ENCODE data around the gene SKAP1.
A peak's percentile ranks its signal among the peaks of the same experiment; 100 is the strongest.

The SKAP1 gene

DNA sequence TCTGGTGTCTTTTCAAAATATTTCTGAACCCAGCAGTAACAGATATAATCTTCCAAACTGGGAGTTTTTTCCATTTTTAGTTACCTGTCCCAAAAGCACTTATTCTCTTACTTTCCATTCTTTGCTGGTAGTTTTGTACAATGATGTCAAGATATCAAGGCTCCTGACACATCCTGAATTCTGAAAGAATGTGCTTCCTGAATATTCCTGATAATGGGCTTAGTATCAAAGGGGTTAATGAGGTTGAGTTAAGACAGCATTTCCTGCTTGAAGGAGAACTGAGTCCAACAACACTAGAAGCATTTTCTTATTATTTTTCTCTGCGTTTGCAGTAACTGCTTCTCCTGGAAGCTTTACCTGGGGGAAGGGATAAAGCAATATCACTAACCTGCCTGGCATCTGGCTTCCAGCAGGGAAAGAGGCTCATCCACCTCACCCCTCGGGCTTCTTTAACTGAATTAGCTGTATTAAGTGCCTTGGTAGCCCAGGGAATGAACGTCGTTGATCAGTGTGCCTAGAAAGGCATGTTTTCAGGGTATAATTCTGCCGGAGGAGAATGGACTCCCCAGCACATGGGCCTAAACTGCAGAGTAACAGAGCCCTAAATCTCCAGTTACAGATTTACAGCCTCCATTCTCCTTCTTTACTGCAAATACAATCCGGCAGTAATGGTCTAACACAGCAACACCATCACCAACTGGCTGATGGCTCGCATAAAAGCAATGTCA is 188.1 kb downstream of the SKAP1 start:
- peak; percentile 38 for DNase-seq (ENCODE audit: low spot score)

DNA sequence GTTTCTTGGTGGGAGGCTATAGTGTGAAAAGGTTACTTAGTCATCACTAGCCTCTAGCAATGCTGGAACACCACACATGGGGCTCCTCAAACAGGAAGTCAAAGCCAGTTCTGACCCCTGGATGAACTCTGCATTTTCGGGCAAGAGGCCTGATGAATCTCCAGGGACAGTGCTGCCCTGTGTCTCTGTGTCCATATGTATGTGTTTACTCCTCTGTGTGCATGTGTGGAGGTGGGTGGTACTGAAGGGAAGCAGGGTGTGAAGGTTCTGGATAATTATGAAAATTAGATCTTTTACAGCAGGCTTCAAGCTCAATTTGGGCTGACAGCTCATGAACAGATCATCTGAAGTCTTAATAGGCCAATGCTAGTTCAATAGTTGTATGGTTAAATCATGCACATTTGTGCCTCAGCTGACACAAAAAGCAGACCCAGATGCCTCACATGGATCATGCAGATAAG is 188.9 kb downstream of the SKAP1 start:
- DNase-seq (ENCODE audit: low spot score): peak; percentile 93

DNA sequence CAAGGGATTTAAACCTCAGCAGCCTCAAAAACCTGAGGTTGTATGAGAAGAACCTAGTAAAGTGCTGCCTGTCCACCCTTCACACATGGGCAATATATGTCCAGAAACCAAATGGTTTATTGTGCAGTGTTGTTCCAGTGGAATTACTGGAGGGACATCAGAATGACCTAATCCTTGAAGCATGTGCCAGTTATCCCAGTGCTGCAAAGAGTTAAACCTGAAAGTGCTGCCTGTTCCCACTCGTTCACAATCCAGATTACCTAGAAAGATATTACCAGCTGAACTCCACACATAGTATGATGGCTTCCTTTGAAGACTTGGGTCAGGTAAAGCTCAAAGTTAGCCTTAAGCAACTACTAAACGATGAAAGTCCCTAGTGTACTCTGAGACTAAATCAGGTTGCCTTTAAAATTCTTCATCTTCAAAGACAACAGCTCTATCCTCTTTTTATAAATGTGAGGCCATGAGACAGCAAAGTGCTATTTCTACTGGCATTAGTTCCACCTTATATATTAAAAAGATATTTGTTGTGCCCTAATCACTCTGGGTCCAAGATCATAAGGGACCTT is 189.4 kb downstream of the SKAP1 start:
- peak; percentile 84 for DNase-seq (ENCODE audit: low spot score)

- DNase-seq (ENCODE audit: low spot score): no peak
These were observed 189.9 kb downstream of the SKAP1 start for GRCh38 chr17:48240122-48240521.

DNA sequence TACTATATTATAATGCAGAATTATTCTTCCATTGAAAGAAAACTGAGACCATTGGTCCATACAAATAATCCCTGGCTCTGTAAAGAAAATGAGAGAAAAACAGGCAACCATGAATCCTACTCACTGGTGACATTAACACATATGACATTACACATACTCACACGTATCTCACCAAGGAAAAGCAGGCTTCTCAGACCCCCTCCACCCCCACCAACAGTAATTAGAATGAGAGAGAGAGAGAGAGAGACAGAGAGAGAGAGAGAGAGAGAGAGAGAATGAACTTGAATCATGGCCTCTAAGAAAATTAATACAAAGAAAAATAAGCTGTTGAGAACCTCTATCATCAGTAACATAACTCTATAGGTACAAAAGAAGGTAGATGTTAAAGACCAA is 190.4 kb downstream of the SKAP1 start:
- no peak for DNase-seq (ENCODE audit: low spot score)

GRCh38 chr17:48238933-48239602 is 190.9 kb downstream of the SKAP1 start:
- DNase-seq (ENCODE audit: low spot score): no peak

- DNase-seq (ENCODE audit: low spot score): no peak
These were observed 192.6 kb downstream of the SKAP1 start for GRCh38 chr17:48237456-48237855.

DNA sequence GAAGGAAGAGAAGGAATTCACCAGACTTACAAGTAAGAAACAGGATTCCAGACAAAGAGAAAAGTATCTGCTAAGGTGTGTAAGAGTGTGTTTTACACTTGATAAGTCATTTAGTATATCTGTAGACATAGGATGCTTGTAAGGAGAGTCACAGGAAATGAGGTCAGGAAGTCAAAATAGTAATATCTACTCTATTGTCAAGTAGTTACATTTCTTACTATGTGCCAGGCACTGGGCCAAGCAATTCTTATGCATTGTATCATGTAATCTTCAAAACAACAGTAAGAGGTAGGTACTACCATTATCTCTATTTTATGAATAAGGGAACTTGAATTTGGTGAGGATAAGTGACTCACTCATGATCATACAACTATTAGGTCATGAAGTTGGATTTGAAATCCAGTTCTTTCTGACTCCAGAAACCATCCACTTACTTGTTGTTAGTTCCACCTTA is 193.3 kb downstream of the SKAP1 start:
- peak; percentile 99 for DNase-seq (ENCODE audit: low spot score)

GRCh38 chr17:48234922-48235321 is 195.1 kb downstream of the SKAP1 start:
- no peak for DNase-seq (ENCODE audit: low spot score)

DNA sequence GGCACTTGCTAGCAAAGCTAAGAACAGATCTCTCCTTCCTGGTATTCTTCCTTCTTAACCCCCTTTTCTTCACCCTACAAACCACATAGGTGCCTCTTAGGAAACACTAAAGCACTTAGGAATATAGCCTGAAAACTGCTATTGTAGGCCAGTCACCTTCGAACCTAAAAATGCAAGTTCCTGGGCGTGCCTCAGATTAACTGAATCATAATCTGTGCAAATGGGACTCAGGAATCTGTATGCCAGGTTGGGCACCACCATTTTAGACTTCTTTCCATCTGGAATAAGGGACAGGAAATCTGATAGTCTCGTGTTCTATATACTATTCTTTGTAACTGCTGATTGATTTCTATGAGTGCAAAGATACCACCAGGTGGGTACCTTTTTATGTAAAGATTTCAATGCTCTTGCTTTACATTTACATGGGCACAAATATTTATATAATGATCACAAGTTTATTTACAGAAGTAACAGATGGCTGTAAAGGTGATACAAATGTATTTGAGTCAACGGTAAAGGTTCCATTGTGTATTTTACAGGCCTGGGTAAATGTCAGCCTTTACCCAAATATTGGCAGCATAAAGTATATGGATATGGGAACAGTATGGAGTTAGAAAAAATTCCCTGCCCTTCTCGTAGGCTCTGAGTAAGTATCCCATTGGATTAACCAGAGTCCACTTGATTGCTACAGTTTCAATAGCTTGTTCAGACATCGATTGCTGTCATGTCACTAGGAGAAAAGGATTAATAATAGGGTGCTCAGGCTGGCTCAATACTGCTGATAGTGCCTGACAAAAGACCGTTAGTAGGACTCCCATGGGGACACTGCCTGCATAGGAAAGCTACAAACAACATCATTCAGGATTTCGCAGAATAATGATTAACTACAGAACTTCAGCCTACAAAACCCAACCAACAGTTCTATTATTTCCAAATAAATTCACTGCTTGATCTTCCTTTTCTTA is 197.7 kb downstream of the SKAP1 start:
- DNase-seq (ENCODE audit: low spot score): no peak

DNA sequence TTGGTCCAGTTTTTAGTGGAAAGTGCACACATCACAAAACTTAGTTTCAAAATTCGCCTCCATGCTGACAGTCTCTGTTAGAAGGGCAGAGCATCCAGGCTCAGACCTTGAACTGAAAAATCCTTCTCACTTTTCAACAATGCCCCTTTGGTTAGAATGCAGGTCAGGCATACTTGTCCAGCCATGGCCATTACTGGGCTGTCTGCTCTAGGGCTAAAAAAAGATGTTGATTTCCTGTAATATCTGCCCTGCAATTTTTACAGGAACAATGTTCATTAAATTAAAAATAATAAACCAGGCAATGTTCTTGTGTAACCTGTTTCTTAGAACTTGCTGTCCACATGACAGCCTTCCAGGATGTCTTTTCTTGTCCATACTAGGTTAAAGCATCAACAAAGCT is 200.1 kb downstream of the SKAP1 start:
- DNase-seq (ENCODE audit: low spot score): no peak

GRCh38 chr17:48228720-48229119 is 201.3 kb downstream of the SKAP1 start:
- no peak for DNase-seq (ENCODE audit: low spot score)

- no peak for DNase-seq (ENCODE audit: low spot score)
These were observed 204.1 kb downstream of the SKAP1 start for GRCh38 chr17:48225725-48226567.

GRCh38 chr17:48223945-48224344 is 206.1 kb downstream of the SKAP1 start:
- DNase-seq (ENCODE audit: low spot score): no peak

DNA sequence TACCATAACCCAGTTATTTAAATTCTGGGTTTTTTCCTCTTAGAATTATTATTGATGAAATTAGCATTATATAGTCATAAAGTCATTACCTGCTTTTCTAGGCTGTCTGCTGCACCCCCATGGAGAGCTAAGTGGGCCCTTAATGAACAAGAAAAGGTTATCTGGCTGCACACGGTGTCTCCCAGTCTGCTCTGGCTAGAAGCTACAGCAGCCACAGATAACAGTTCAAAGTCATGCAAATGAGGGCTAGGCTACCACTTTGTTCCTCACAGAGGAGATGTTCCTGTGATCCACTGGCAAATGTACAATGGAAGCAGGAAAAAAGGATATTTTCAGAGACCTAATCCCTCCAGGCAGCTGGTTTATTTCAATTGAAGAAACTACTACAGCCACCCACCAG is 210.4 kb downstream of the SKAP1 start:
- DNase-seq (ENCODE audit: low spot score): no peak

DNA sequence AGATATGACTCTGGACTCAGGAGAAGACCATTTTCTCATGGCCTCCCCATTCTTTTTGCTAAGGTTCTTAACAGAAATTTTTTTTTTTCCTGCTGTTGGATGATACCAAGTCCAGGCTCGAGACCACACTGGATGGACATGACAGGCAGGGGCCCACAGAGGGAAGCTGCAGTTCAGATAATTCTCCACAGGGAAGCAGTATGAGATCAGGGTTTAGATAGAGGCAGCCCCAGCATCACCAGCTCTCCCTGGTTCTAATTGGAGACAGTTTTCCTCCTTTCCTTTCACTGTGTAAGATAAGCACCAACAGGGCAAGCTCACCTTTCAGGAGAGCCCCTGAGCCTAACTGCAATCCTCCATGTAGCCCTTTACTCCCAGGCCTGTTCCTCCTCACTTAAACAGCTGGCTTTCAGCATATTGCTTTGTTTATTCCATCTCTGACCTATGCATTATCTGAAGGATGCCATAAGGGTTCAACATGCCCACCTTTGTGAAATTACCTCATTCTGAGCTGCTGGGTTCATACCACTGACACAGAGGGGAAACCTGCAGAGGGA is 214.4 kb downstream of the SKAP1 start:
- DNase-seq (ENCODE audit: low spot score): peak; percentile 61

GRCh38 chr17:48213797-48214196 is 216.2 kb downstream of the SKAP1 start:
- no peak for DNase-seq (ENCODE audit: low spot score)

- no peak for DNase-seq (ENCODE audit: low spot score)
These were observed 218.2 kb downstream of the SKAP1 start for GRCh38 chr17:48211787-48212186.

DNA sequence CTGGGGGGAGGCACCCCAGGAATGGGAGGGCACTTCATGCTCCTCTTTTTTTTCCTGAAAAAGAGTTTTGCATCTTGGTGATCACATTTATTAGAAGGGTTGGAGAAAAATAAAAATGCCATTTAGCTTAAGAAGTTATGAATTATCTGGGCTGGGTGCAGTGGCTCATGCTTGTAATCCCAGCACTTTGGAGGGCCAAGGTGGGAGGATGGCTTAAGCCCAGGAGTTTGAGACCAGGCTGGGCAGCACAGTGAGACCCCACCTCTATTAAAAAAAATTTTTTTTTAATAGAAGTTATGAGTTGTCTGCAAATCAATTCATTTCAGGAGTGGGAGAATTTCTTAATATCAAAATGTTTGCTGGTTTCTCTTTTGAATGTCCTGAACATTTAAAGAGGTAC is 219.0 kb downstream of the SKAP1 start:
- no peak for DNase-seq (ENCODE audit: low spot score)

- DNase-seq (ENCODE audit: low spot score): no peak
These were observed 220.0 kb downstream of the SKAP1 start for GRCh38 chr17:48209973-48210372.
